ENCODE data around the gene PHPT1. TPM values are rescaled to one million over a fixed set of nuclear protein-coding genes. Genes with fewer than 3 reads are reported as not detected.

The PHPT1 gene
- total RNA-seq, 1 donor from 2014 or later, result 93.6 TPM

GRCh38 chr9:136826703-136827582 is 22.3 kb upstream of the PHPT1 start:
- ATAC-seq (no peak), DNase-seq (no peak)
- no peak for TF ChIP-seq CTCF (IDR thresholded peaks at IDR 0.05)
- Histone ChIP-seq H3K27ac (no peak overlapping the region), H3K4me3 (no peak overlapping the region), H3K4me1 (no peaks in the 10 kb centered on the region), H3K27me3 (ENCODE audit: low read depth) (no peaks in the 10 kb centered on the region), H3K9me3 (no peaks in the 10 kb centered on the region), H3K36me3 (peaks cover 86% of the 10 kb centered on the region)
- intact Hi-C loops (cut with DNase I), result no loop called here

- no peak for TF ChIP-seq CTCF (IDR thresholded peaks at IDR 0.05)
- Histone ChIP-seq H3K27ac (no peak overlapping the region), H3K9me3 (no peaks in the 10 kb centered on the region), H3K36me3 (peaks cover 95% of the 10 kb centered on the region), H3K4me3 (no peak overlapping the region), H3K4me1 (no peaks in the 10 kb centered on the region), H3K27me3 (ENCODE audit: low read depth) (no peaks in the 10 kb centered on the region)
- intact Hi-C loops (cut with DNase I), result no loop called here
- ATAC-seq (no peak), DNase-seq (no peak)
Measured at GRCh38 chr9:136827794-136828473, 21.3 kb upstream of the PHPT1 start.

- intact Hi-C loops (cut with DNase I), result no loop called here
- no peak overlapping the region for H3K27ac ChIP-seq
- DNase-seq, result no peak
- TF ChIP-seq CTCF (IDR thresholded peaks at IDR 0.05), result no peak
- peaks cover 89% of the 10 kb centered on the region for H3K36me3 ChIP-seq
- no peaks in the 10 kb centered on the region for H3K9me3 ChIP-seq
- no peak for ATAC-seq
- H3K4me1 ChIP-seq, result no peaks in the 10 kb centered on the region
- H3K4me3 ChIP-seq, result no peak overlapping the region
- H3K27me3 ChIP-seq (ENCODE audit: low read depth), result no peaks in the 10 kb centered on the region
Measured at GRCh38 chr9:136828474-136829140, 20.6 kb upstream of the PHPT1 start.

GRCh38 chr9:136829412-136829811 is 19.8 kb upstream of the PHPT1 start:
- no peak for TF ChIP-seq CTCF (IDR thresholded peaks at IDR 0.05)
- Histone ChIP-seq H3K27me3 (ENCODE audit: low read depth) (no peaks in the 10 kb centered on the region), H3K36me3 (peaks cover 83% of the 10 kb centered on the region), H3K27ac (no peak overlapping the region), H3K4me3 (no peak overlapping the region), H3K4me1 (no peaks in the 10 kb centered on the region), H3K9me3 (no peaks in the 10 kb centered on the region)
- DNase-seq (no peak), ATAC-seq (no peak)
- intact Hi-C loops (cut with DNase I), result no loop called here

- H3K27me3 ChIP-seq (ENCODE audit: low read depth), result no peaks in the 10 kb centered on the region
- no peak overlapping the region for H3K4me3 ChIP-seq
- TF ChIP-seq CTCF (IDR thresholded peaks at IDR 0.05), result no peak
- intact Hi-C loops (cut with DNase I), result no loop called here
- H3K27ac ChIP-seq, result no peak overlapping the region
- peaks cover 75% of the 10 kb centered on the region for H3K36me3 ChIP-seq
- H3K9me3 ChIP-seq, result no peaks in the 10 kb centered on the region
- DNase-seq (no peak), ATAC-seq (no peak)
- no peaks in the 10 kb centered on the region for H3K4me1 ChIP-seq
Measured at GRCh38 chr9:136829981-136830885, 19.0 kb upstream of the PHPT1 start.
